IMR-90 (cell line): ENCODE data around the gene HPRT1. TPM values are rescaled to one million over a fixed set of nuclear protein-coding genes. Genes with fewer than 3 reads are reported as not detected.

Experiments
- ATAC-seq: fragments of 200-7000 bp; cut with Tn5 transposase; 2 replicates; pipeline ENCODE4 v1.9.1; 2020; ENCODE audit warnings: low read depth, mild to moderate bottlenecking, moderate library complexity
- BruUV-seq: library from RNA; stranded (reverse); fragments of 400-500 nt; replicated peaks from 2 replicates; lab custom pipeline; 2021; lab: Mats Ljungman, UMichigan
- CTCF ChIA-PET: fragments of 300-600 bp; formaldehyde crosslinking; extraction: SDS; loops from one replicate; lab custom pipeline; 2021; ENCODE audit warnings: antibody characterized with exemption; lab: Yijun Ruan, JAX
- POLR2A ChIA-PET: fragments of 300-600 bp; sonication (Branson Sonifier 250); formaldehyde crosslinking; loops from one replicate; lab custom pipeline; 2022; ENCODE audit warnings: antibody characterized with exemption; ENCODE audit not compliant: unreplicated experiment; lab: Charles Lee
- DNase-seq: peaks from one replicate; pipeline ENCODE4 v3.0.0; 2013
- H2AFZ ChIP-seq: replicated peaks from 2 replicates; pipeline ENCODE3; 2013; ENCODE audit warnings: low read length, mild to moderate bottlenecking; ENCODE audit not compliant: poor library complexity
- H2AK5ac ChIP-seq: 2 replicates; pipeline ENCODE4 v1.6.1; 2013; ENCODE audit warnings: low read depth, low read length, inconsistent platforms
- H2AK9ac ChIP-seq: replicated peaks from 2 replicates; pipeline ENCODE3; 2013; ENCODE audit warnings: mild to moderate bottlenecking, low read depth, low read length, moderate library complexity; ENCODE audit not compliant: poor library complexity
- H2BK120ac ChIP-seq: 2 replicates; pipeline ENCODE4 v1.6.1; 2013; ENCODE audit warnings: low read depth, low read length, inconsistent platforms
- H2BK15ac ChIP-seq: 3 replicates; pipeline ENCODE4 v1.6.1; 2013; ENCODE audit warnings: low read depth, low read length, inconsistent platforms
- H2BK20ac ChIP-seq: 2 replicates; pipeline ENCODE4 v1.6.1; 2013; ENCODE audit warnings: low read depth, mild to moderate bottlenecking, inconsistent platforms, low read length, moderate library complexity
- H2BK5ac ChIP-seq: 2 replicates; pipeline ENCODE4 v1.6.1; 2013; ENCODE audit warnings: mild to moderate bottlenecking, low read depth, low read length, inconsistent platforms; ENCODE audit not compliant: poor library complexity, severe bottlenecking
- H3K14ac ChIP-seq: replicated peaks from 2 replicates; pipeline ENCODE4 v1.6.1; 2013; ENCODE audit warnings: low read depth, low read length, inconsistent platforms
- H3K18ac ChIP-seq: 2 replicates; pipeline ENCODE4 v1.6.1; 2013; ENCODE audit warnings: low read depth, low read length, control low read depth
- H3K23ac ChIP-seq: 2 replicates; pipeline ENCODE4 v1.6.1; 2013; ENCODE audit warnings: low read depth, low read length, inconsistent platforms
- H3K27ac ChIP-seq: 2 replicates; pipeline ENCODE4 v1.5.1; 2013; ENCODE audit warnings: mild to moderate bottlenecking, control low read depth, low read length; ENCODE audit not compliant: insufficient read depth
- H3K27me3 ChIP-seq: 2 replicates; pipeline ENCODE4 v1.6.1; 2013; ENCODE audit warnings: low read length; ENCODE audit not compliant: control insufficient read depth, insufficient read depth
- H3K36me3 ChIP-seq: 2 replicates; pipeline ENCODE4 v1.6.1; 2013; ENCODE audit warnings: low read length, mixed read lengths; ENCODE audit not compliant: control insufficient read depth, insufficient read depth
- H3K4ac ChIP-seq: 2 replicates; pipeline ENCODE4 v1.6.1; 2013; ENCODE audit warnings: low read depth, low read length, inconsistent platforms
- H3K4me1 ChIP-seq: 2 replicates; pipeline ENCODE4 v1.6.1; 2013; ENCODE audit warnings: low read length, mixed read lengths; ENCODE audit not compliant: control insufficient read depth, insufficient read depth
- H3K4me2 ChIP-seq: 2 replicates; pipeline ENCODE4 v1.6.1; 2013; ENCODE audit warnings: low read depth, mild to moderate bottlenecking, control low read depth, low read length, moderate library complexity
- H3K4me3 ChIP-seq: 2 replicates; pipeline ENCODE4 v1.5.1; 2013; ENCODE audit warnings: low read depth, mild to moderate bottlenecking, control low read depth, low read length, moderate library complexity; ENCODE audit not compliant: insufficient read depth
- H3K56ac ChIP-seq: 2 replicates; pipeline ENCODE4 v1.6.1; 2013; ENCODE audit warnings: low read length, inconsistent platforms; ENCODE audit not compliant: insufficient read depth; ENCODE audit errors: extremely low read depth
- H3K79me1 ChIP-seq, 2 experiments: 2 replicates each; pipeline ENCODE4 v1.6.1; 2013; ENCODE audit warnings: low read length in 2 of 2, inconsistent platforms in 1 of 2, low read depth in 1 of 2
- H3K9ac ChIP-seq: 2 replicates; pipeline ENCODE4 v1.6.1; 2013; ENCODE audit warnings: low read depth, low read length, control low read depth
- H3K9me1 ChIP-seq: 2 replicates; pipeline ENCODE4 v1.6.1; 2013; ENCODE audit warnings: low read length, inconsistent platforms; ENCODE audit not compliant: insufficient read depth
- H3K9me3 ChIP-seq: 2 replicates; pipeline ENCODE4 v1.6.1; 2013; ENCODE audit warnings: low read length; ENCODE audit not compliant: control insufficient read depth, insufficient read depth
- H4K20me1 ChIP-seq: 2 replicates; pipeline ENCODE4 v1.6.1; 2013; ENCODE audit warnings: low read length, inconsistent platforms; ENCODE audit not compliant: insufficient read depth
- H4K5ac ChIP-seq: 2 replicates; pipeline ENCODE4 v1.6.1; 2013; ENCODE audit warnings: mild to moderate bottlenecking, low read depth, low read length, control low read depth
- H4K8ac ChIP-seq, 2 experiments: 2 replicates each; pipeline ENCODE4 v1.6.1; 2013; ENCODE audit warnings: low read depth in 2 of 2, low read length in 2 of 2, control low read depth in 1 of 2, inconsistent platforms in 1 of 2
- H4K91ac ChIP-seq: 2 replicates; pipeline ENCODE4 v1.6.1; 2013; ENCODE audit warnings: low read depth, low read length, inconsistent platforms; ENCODE audit not compliant: insufficient read depth
- MAZ ChIP-seq: IDR thresholded peaks from 2 replicates; pipeline ENCODE4 v1.6.1; 2012; ENCODE audit warnings: low read depth, mild to moderate bottlenecking, low read length, improper control_type of control experiment, moderate library complexity, borderline replicate concordance
- POLR2A ChIP-seq: IDR thresholded peaks from 2 replicates; pipeline ENCODE4 v1.6.1; 2012; ENCODE audit warnings: mild to moderate bottlenecking, low read depth, low read length
- SMC3 ChIP-seq: fragments of 150-350 bp; IDR thresholded peaks from 2 replicates; pipeline ENCODE4 v1.6.1; 2016; ENCODE audit warnings: low read depth, mild to moderate bottlenecking, antibody characterized with exemption, low read length, moderate library complexity
- WGBS, 2 experiments: methylation state at CpG; one replicate each; pipeline versions ENCODE4 v1.1.5 to v1.1.7; 2013; ENCODE audit warnings: missing lambda C conversion rate in 2 of 2; ENCODE audit not compliant: insufficient read length in 1 of 2; ENCODE audit errors: extremely low coverage in 2 of 2; 5-methylcytosine and 5-hydroxymethylcytosine counted together
- dilution Hi-C: fragments of 300-500 bp; cut with HindIII; formaldehyde crosslinking; loops from one replicate; pipeline ENCODE4 v1.14.3; 2018; ENCODE audit warnings: low sequenced_read_pairs; ENCODE audit not compliant: unreplicated experiment
- in situ Hi-C: fragments of 300-500 bp; cut with MboI; formaldehyde crosslinking; loops from 3 replicates; pipeline ENCODE4 v1.14.3; 2019; ENCODE audit warnings: low sequenced_read_pairs, inconsistent platforms, mixed read lengths
- intact Hi-C: fragments of 100-400 bp; cut with micrococcal nuclease; formaldehyde crosslinking; loops from 2 replicates; pipeline ENCODE4 v1.10.0; 2022
- polyA plus RNA-seq, 3 experiments: library from polyadenylated mRNA; depleted of rRNA; stranded (reverse); fragments of >200 nt; gene quantifications; 2 replicates each; pipeline ENCODE4 v1.2.3, GENCODE V29; 2012; ENCODE audit warnings: low replicate concordance in 1 of 3
- total RNA-seq: library from RNA; depleted of rRNA; stranded (reverse); fragments of >200 nt; gene quantifications from 2 replicates; pipeline ENCODE4 v1.2.3, GENCODE V29; 2012

HPRT1 gene
- total and polyA plus RNA-seq, 2 of the 4 experiments (the other 2 are of a cell fraction) = 7.0 to 30.3 TPM

DNA sequence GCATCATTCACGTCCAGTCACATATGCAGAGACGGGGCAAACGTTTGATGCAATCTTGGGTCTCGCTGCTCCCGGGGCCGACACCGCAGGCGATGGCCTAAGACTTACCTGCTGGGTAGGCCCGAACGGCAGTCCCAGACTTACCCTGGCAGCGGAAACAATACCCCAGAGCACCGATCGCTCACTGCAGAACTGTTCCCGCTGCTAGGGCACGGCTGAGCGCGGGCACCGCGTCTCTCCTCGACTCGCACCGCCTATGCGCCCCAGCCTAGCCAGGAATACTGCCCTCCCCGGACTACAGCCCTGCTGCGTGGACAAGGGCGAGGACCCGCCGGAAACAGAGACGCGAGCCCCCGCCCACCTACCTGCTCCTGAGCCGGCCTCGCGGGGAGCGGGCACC is 86.2 kb downstream of the HPRT1 start:
- no TSS peak for BruUV-seq
- intact Hi-C loops (no loop called here), dilution Hi-C loops (no loop called here), in situ Hi-C loops (no loop called here)
- H3K79me1 ChIP-seq = peaks cover 0 to 15% of the 10 kb centered on the region in 2 experiments; a peak in 2 of 4 replicates
- no peaks in the 10 kb centered on the region for H3K27me3 ChIP-seq
- WGBS, 2 experiments = 59% methylated on average over 8 of the region's 35 CpGs; no CpG with 5 or more reads in 1 of the 2 experiments
- H2BK5ac ChIP-seq = no peak overlapping the region
- H2AFZ ChIP-seq = no peak overlapping the region
- H3K4me1 ChIP-seq = peaks cover 5% of the 10 kb centered on the region; the same call in 1 of the 2 replicates
- H3K9me3 ChIP-seq = no peaks in the 10 kb centered on the region
- TF ChIP-seq POLR2A (no peak), MAZ (no peak), SMC3 (no peak)
- DNase-seq (no peak), ATAC-seq (no peak)
- H3K23ac ChIP-seq = no peak overlapping the region
- no peak overlapping the region for H2BK120ac ChIP-seq
- ChIA-PET CTCF (no interaction called here), POLR2A (interaction anchor here (1.1 kb wide), 1 partner anchor 207 kb away, joined by 3 read pairs; no protein-coding TSS in a partner anchor)
- peak overlapping the region; percentile 32; the same call in 1 of the 2 replicates for H3K9ac ChIP-seq
- H3K14ac ChIP-seq = no peak overlapping the region
- H3K36me3 ChIP-seq = peaks cover 22% of the 10 kb centered on the region
- H3K56ac ChIP-seq = no peak overlapping the region
- no peak overlapping the region for H4K8ac ChIP-seq
- H3K4ac ChIP-seq = peak overlapping the region; percentile 12; the same call in 1 of the 2 replicates
- no peak overlapping the region for H2AK5ac ChIP-seq
- H3K9me1 ChIP-seq = 0 out of 2 replicates have a peak, but pooled peaks cover 2% of the 10 kb centered on the region
- H4K91ac ChIP-seq = no peak overlapping the region
- peak overlapping the region; percentile 31; the same call in 1 of the 2 replicates for H3K27ac ChIP-seq
- peak overlapping the region; percentile 18 for H2AK9ac ChIP-seq
- H2BK15ac ChIP-seq = no peak overlapping the region
- H3K4me2 ChIP-seq = peak overlapping the region; percentile 72; the same call in 1 of the 2 replicates
- H4K20me1 ChIP-seq = peaks cover 12% of the 10 kb centered on the region; the same call in 1 of the 2 replicates
- H3K18ac ChIP-seq = no peak overlapping the region; the same call in 1 of the 2 replicates
- no peak overlapping the region for H2BK20ac ChIP-seq
- no peak overlapping the region for H4K5ac ChIP-seq
- H3K4me3 ChIP-seq = no peak overlapping the region
